HG03066 (cell line): Measurements from ENCODE around the gene CDH22.

ENCODE experiments used
- ATAC-seq: cut with Tn5 transposase; IDR thresholded peaks from one replicate; pipeline ENCODE4 v1.9.1; 2021; ENCODE audit warnings: low read depth; ENCODE audit not compliant: unreplicated experiment

Gene CDH22

DNA sequence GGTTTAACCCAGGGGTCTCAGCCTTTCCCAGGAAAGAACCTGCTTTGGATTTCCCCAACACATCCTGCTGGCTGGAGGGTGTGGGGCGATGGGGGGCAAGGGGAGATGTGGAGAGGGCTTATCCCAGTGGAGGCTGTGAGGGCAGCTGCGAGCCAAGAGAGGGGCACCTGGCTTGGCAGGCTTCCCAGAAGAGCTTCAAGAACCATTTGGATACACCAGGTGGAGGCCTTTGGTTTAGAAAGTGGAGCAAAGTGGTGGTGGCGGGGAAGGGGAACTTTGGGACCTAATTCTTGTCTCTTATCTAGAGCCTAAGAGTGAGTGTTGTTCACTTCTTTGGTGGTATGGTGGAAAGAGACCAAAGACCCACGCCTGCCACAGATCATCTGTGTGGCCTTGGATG, 177.8 kb downstream of the CDH22 start:
- no peak for ATAC-seq

DNA sequence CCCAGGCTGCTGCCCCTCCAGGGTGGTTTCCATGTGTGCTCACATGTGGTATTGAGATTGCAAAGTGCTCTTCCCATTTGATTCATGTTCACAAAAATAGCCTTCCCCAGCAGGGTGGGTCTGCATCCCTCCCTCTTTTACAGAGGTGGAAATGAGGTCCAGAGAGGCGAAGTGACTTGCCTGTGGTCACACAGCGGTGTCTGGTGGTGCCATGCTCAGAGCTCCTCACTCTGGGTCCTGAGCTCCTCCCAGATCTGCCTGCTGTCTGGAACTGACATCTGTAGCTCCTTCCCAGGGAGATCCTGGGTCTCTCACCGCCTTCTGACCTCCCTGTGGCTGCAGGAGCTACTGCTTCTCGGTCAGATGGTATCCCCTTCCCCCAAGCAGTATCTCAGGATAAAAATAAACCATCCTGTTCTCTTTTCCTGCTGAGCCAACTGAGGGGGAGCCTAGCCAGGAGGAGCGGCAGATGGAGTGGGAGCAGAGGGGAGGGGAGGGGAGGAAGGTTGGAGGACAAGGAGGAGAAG, 178.3 kb downstream of the CDH22 start:
- ATAC-seq: no peak

- ATAC-seq: no peak
Observed at GRCh38 chr20:46128310-46129151, 179.8 kb downstream of the CDH22 start.

- no peak for ATAC-seq
Observed at GRCh38 chr20:46127396-46128010, 180.8 kb downstream of the CDH22 start.

DNA sequence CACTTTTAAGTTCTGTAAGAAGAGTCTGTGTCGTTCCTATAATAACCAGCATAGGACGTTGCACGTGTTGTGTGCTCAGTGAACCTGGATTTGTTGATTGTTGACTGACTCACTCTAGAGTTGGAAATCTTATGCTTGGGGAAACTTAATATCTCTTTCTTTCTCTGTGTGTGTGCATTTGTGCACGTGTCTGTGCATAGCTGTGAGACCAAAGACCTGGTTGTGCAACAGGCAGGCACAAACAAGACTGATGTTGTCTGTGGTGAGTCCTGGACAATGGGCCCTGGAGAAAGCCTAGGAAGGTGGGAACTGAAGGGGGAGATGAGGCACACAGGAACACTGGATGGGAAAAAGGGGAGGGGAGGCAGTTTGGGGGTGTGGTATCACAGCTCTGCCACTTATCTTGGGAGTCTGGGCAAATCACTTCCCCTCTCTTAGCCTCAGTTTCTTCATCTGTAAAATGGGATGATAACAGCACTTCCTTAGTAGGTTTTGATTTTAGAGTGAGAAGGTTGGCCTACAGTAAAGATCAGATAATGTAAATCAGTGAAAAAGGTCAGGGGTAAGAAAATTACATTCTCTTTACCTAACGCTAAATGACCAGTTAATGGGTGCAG, 181.8 kb downstream of the CDH22 start:
- no peak for ATAC-seq
